Measurements from ENCODE around the gene RSAD2.

DNA sequence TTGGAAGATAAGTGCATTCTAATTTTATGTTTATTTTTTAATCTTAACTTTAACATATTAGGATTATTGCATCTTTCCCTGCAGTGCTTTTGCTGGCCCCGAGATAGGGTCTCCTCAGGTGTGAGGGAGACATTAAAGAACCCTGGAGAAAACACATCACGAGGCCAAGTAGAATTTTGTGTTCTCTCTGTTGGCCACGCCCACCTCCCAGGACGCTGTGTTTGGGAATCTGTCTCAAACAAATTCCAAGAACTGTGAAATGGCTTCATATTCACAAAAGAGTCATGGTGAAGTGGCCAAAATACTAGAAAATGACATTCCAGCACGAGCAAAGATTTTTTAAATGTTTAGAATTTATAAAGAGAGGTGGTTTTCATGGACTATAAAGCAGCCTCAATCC, 67.0 kb downstream of the RSAD2 start:
- TF ChIP-seq, protein P1, sequence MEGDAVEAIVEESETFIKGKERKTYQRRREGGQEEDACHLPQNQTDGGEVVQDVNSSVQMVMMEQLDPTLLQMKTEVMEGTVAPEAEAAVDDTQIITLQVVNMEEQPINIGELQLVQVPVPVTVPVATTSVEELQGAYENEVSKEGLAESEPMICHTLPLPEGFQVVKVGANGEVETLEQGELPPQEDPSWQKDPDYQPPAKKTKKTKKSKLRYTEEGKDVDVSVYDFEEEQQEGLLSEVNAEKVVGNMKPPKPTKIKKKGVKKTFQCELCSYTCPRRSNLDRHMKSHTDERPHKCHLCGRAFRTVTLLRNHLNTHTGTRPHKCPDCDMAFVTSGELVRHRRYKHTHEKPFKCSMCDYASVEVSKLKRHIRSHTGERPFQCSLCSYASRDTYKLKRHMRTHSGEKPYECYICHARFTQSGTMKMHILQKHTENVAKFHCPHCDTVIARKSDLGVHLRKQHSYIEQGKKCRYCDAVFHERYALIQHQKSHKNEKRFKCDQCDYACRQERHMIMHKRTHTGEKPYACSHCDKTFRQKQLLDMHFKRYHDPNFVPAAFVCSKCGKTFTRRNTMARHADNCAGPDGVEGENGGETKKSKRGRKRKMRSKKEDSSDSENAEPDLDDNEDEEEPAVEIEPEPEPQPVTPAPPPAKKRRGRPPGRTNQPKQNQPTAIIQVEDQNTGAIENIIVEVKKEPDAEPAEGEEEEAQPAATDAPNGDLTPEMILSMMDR (IDR thresholded peaks at IDR 0.05), result no peak
- no peak for TF ChIP-seq POLR2AphosphoS5 (IDR thresholded peaks at IDR 0.05)
